GM18873 (cell line): Measurements from ENCODE around the gene MLC1.

Experiments used
- ATAC-seq: cut with Tn5 transposase; IDR thresholded peaks from one replicate; pipeline ENCODE4 v1.9.1; 2021; ENCODE audit warnings: mild to moderate bottlenecking, moderate library complexity, moderate number of reproducible peaks; ENCODE audit not compliant: unreplicated experiment, low FRiP score

MLC1 gene

GRCh38 chr22:50017701-50018224, 67.5 kb downstream of the MLC1 start:
- no peak for ATAC-seq

GRCh38 chr22:50016988-50017700, 68.1 kb downstream of the MLC1 start:
- ATAC-seq = no peak

GRCh38 chr22:50016308-50016987, 68.8 kb downstream of the MLC1 start:
- ATAC-seq = no peak

GRCh38 chr22:50015451-50016307, 69.5 kb downstream of the MLC1 start:
- ATAC-seq = no peak

GRCh38 chr22:50014655-50015401, 70.4 kb downstream of the MLC1 start:
- no peak for ATAC-seq

- no peak for ATAC-seq
These were observed 71.1 kb downstream of the MLC1 start for GRCh38 chr22:50014053-50014501.

GRCh38 chr22:50012211-50013181, 72.7 kb downstream of the MLC1 start, which contains the start of gene IL17REL:
Gene IL17REL, minus strand, starts transcription at chr22:50012765. Its CDS starts 119 bp downstream, at chr22:50012646.
- ATAC-seq = no peak

GRCh38 chr22:50011447-50012210, 73.6 kb downstream of the MLC1 start:
- ATAC-seq = no peak

GRCh38 chr22:50010676-50011446, 74.4 kb downstream of the MLC1 start:
- ATAC-seq = no peak

- no peak for ATAC-seq
These were observed 75.2 kb downstream of the MLC1 start for GRCh38 chr22:50009765-50010675.
